ELF-1 (cell line): ENCODE data around the gene SMTNL1.
"Not testable (repeated sequence)": the region's sequence is repeated elsewhere in the genome, so short reads cannot be mapped to it uniquely, and the experiment has no call there.

ENCODE experiments used
- DNase-seq: peaks from one replicate; pipeline ENCODE4 v3.0.0-alpha.2; 2016; ENCODE audit warnings: low read depth, low spot score

SMTNL1 gene

DNA sequence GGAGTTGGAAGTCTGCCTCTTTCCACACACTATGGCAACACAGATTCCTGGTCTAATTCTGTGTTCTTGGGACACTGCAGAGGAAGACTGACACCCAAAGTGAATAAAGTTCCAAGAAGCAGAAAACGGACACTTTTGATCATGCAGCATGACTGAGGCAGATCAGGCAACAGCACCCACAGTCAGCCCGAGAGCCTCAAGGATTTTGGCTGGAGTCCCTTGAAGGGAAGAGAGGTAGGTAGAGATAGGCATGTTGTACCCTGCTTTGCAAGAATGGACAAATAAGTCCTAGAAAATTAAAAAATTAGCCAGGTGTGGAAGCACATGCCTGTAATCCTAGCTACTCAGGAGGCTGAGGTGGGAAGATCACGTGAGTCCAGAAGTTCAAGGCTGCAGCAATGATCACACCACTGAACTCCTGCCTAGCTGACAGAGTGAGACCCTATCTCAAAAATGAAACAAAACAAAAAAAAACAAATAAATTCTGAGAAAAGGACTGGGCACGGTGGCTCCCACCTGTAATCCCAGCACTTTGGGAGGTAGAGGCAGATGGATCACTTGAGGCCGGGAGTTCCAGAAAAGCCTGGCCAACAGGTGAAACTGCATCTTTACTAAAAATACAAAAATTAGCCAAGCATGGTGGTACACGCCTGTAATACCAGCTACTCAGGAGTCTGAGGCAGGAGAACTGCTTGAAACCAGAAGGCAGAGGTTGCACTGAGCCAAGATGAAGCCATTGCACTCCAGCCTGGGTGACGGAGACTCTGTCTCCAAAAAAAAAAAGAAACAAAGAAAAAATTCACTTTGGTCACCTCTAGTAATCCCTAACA lies 28.8 kb upstream of the SMTNL1 start:
- no peak for DNase-seq

DNA sequence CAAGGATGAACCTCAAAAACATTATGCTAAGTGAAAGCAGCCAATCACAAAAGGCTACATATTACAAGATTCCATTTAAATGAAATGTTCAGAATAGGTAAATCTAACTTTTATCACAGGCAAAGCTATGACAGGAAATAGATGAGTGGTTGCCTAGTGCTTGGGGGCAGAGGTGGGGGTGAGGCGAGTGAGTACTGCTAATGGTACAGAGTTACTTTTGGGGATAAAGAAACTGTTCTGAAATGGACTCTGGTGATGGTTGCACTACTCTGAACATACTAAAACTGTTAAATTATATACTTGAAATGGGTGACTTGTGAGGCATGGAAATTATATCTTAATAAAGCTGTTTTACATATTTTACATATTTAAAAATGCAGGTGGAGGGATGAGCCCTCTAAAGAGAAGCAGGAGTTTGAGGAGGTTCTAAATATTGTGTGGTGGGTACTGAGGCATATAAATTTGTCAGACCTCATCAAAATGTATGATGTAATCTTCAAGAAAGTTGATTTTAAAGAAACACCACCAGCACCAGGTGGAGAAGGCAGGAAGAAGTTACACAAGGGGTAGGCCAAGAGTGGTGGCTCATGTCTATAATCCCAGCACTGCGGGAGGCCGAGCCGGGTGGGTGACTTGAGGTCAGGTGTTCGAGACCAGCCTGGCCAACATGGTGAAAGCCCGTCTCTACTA lies 25.5 kb upstream of the SMTNL1 start:
- no peak for DNase-seq

DNA sequence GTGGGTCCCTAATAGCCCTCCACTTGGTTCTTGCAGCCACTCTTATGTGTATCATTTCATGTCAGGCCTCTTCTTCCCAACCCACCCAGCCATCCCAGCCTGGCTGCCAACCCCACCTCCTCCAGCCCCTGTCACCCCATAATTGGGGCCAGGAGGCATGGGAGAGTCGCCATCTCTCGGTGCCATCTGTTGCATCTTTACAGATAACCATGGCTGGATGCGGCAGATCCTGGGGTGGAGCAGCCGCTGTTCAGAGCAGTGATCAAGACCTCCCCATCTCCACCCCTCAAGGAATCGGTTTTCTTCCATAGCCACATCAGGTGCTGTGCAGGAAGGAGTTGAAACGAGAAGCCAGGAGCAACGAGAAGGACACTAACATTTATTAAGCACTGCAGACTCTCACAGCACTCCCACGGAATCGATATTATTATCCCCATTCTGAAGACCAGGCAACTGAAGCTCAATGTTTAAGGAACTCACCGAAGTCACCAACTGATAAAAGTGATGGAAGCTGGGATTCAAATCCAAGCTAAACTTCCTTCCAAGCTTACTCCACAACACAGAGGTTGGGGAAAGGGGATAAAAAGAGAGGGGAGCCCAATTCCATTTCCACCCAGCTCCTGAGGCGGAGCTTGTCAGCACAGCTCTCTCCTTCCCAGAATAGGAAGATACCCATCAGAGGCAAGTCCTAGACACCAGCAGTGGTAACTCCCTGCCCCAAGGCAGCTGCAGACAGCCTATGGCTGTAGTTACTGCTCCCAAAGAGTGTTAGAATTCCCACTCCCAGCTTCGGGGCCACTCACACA lies 24.5 kb upstream of the SMTNL1 start:
- no peak for DNase-seq

DNA sequence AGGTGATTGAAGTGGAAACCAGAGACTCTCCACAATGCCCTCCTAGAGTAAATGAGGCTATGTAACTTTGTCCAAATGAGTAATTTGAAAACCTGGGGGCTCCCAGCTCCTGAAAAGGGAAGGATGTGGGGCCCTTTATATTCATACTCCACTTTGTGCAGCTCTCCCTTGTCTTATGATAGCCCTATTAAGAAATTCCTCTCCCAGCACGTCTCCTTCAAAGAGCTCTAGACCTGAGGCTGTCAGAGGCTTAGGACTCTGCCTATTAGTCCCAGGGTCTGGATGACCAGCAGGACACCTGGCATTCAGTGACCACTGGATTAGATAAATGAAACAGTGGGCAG lies 24.0 kb upstream of the SMTNL1 start:
- no peak for DNase-seq

DNA sequence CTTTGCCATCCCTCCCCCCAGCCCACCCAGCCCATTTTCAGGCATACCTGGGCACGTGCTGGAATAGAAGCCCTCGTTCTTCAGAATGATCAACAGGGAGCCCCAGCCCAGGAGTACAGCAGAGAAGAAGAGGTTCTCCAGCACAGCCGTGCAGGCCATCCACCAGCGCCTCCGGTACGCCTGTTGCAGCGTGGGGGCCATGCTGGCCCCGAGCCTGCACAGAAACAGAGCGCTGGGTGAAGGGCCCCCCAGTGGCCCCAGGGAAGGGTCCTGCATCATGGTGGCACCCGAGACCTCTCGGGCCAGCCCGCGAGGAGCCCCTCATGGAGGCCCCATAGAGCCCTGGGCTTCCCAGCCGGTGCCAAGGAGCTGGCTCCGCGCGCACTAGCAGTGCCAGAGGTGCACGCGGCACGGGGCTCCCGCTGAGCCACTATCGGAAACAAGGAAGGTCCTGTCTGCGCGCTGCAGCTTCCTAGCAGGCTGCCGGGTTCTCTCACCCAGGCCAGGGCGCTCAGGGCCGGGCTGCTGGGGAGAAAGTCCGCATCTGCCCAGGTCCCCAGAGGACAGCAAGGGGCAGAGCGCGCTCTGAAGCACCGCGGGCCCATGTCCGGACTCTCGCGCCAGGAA lies 23.4 kb upstream of the SMTNL1 start:
- DNase-seq, result peak; percentile 47

DNA sequence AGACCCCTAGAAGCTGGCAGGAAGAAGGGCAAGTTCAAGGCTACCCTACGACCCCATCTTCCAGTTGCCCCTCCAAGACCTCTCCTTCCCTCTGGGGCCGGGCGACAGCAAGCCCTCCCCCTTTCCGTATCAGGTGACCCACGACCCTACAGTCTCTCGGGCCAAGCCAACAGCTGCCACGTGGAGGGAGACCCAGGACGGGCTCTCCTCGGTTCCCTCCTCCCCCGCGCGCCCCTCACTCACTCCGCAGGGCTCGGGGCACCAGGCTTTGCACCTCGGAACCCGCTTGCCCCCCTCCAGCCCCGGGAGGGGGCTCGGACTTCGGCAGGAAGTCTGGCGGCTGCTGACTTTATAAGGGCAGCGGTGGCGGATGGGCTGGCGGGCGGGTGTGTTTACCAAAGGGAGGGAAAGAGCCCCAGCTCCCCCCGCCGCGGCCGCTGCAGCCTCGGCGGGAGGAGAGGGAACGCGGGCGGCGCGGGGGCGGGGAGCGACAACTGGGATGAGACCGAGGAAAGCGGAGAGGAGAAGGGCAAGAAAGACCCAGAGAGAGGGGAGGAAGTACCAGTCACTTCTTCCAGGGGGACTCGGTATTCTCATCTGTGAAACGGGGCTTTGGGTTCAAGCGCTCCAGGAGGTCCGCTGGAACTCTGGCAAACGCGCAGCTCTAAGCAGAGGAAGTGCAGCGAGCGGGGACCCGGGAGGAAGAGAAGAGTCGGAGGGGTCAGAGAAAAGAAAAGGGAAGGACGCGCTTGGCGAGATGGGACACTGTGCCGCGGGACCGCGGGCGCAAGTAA lies 22.7 kb upstream of the SMTNL1 start:
- DNase-seq, result peak; percentile 57

DNA sequence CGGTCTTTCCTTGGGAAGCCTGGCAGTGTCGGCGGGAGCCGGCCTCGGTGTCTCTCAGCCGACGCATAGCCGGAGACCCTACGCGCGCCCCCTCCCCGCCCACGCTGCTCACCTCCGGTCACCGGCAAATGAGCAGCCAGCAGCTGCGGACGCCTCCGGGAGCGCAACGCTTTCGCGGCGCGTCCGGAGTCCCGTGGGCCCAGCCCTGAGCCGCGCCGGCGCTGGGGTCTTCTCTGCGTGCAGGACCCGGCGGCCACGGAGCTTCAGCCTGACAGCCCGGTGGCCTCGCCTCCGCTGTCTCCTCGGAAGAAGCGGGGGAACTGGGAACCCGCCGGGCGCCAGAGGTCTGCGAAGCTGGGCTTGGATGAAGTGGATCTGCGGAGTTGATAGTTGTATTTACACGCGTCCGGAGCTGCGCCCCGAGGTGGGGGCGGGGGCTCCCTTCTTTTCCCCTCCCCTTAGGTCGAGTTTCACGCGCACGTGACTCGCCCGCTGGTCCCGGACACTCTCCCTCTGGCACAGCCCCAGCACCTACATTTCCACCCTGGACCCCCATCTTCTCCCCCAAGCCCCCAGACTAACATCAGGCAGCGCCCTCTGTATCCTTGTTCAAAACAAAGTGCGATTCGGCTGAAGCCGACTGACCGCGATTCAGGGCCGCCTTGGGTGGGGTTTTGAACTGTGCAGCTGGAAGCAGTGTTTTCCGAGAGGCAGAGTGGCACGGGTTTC lies 21.9 kb upstream of the SMTNL1 start, which contains the start of gene SLC43A1:
SLC43A1 (minus strand) TSS at position 371 of the 729 bp plus-strand sequence. CDS start 1,591 bp downstream, outside the sequence.
- DNase-seq, result no peak

DNA sequence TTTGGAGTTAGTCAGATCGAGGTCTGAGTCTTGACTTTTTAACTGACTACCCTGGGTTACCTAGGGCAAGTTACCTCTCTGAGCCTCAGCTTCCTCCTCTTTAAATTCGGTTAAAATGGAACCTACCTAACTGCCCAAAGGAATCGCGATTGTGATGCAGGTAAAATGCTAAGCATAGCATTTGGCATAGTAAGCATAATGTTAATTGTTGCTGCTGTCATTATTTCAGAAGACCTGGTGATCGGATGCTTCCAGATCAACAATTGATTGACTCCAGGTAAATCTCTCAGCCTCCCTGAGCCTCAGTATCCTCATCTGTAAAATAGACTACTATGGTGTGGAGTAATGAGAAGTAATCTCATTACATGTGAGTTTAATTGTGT lies 21.3 kb upstream of the SMTNL1 start:
- DNase-seq, result no peak

DNA sequence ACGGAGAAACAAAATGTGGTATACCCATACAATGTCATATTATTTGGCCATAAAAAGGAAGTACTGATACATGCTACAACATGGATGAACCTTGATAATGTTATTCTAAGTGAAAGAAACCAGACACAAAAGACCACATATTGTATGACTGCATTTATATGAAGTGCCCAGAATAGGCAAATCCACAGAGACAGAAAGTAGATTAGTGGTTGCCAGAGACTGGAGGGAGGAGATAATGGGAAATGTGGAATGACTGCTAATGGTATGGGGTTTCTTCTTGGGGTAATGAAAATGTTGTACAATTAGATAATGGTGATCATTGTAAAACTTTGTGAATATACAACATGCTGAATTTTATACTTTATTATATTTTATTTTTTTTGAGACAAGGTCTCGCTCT lies 16.3 kb upstream of the SMTNL1 start:
- no peak for DNase-seq

DNA sequence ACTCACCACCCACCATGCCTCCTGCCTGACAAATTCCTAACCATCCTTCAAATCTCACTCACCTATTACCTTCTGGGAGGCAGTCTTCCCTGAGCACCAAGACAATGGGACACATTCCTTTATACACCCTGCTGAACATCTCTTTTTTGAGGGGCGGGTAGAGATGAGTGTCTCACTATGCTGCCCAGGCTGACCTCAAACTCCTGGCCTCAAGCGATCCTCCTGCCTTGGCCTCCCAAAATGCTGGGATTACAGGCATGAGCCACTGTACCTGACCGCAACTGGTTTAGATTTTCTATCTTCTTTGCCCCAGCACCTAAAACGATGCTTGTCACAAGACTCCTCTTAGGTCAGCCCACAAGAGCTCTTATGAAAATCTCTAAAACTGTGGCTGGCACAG lies 14.0 kb upstream of the SMTNL1 start:
- DNase-seq, result no peak

DNA sequence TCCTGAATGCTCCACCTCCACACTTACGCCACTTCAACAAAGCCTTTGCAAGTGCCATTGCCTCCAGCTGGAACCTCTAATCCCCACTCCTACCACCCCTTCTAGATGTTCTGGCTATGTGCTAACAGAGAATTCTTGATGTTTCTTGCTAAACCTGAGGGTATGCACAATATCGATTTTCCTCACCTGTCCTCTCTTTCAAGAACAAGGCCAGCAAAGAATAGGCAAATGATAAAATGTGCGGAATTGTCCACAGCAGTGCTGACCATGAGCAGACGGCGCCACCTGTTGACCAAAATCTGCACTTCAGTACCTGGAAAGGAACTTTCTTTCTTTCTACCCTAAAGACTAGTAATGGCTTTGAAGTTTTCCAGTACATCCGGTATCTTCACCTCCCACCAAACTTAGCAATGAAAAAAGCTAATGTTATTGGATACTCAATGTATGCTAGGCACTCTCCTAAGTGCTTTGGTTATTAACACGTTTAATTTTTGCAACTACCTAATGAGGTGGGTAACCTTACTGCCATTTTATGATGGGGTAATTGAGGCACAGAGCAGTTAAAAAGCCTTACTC lies 10.3 kb upstream of the SMTNL1 start:
- peak; percentile 72 for DNase-seq

DNA sequence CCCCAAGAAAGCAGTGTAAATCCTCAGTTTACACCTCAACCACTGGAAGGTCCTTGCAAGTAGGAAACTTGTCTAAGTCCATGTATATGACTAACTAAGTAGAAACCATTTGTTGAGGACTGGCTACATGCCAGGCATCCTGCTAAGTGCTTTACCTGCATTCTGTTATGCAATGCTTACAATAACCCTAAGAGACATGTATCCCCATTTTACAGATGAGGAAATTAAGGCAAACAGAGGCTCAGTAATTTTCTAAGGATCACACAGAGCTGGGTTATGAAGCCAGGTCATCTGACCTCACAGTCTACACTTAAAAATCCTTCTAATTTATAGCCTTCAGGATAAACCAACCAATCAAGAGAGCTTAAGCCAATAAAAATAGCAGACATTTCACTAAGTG lies 8.4 kb upstream of the SMTNL1 start:
- DNase-seq, result no peak

DNA sequence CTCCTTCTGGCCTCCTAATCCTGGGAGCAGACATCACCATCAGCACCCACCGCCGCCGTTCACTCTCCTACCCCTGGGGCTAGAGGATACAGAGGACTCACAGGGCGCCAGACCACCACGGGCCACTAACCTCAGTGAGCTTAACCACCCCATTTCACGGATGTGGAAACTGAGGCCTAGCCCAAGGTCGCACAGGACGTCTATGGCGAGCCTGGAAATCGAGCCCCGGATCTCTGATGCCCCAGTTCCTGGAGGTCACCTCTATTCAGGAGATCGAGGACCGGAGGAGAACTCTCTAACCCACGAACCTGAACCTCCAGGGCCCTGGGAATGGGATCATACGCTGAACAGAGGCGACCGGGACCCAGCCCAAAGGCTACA lies 7.2 kb upstream of the SMTNL1 start:
- no peak for DNase-seq

DNA sequence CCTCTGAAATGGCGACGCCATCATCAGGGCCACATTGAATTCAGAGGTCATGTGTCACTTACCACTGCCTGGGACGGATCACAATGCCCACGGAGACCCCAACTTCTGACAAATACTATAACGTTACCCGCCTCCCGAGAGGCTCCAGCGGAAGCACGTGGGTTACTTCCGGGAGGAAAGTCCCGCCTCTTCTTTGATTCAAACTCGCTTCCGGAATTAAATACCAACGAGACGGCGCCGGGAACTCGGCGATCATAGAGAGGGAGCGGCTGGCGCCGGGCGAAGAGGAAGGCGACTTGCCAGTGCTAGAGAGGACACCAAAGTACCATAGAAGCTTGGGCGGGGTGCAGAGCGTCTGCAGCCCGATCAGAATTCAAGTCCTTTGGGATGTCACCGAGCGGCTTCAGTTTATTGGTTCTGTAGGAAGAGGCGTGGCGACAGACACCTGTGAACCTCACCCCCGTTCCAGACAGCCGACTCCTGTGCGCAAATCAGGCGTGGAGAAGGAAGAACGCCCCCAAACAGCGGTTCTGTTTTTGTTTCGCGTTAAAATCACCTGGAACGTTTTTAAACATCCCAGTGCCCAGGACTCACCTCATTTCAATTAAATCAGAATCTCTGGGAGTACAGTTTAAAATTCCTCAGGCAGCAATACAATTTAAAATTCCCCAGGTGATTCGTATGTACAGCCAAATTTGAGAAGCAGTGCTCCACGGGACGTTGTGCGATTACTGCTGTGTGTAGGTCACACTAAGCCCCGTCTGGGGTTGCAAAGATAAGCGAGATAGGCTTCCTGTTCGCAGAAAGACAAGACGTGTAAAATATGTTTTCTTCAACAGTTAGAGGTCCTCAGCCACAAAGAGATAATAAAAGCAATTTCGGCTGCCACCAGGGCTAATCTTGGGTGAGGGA lies 6.5 kb upstream of the SMTNL1 start, which contains the start of gene TIMM10:
TIMM10 (minus strand) TSS at position 159 of the 912 bp plus-strand sequence. CDS start 565 bp downstream, outside the sequence.
- DNase-seq, result peak; percentile 99

DNA sequence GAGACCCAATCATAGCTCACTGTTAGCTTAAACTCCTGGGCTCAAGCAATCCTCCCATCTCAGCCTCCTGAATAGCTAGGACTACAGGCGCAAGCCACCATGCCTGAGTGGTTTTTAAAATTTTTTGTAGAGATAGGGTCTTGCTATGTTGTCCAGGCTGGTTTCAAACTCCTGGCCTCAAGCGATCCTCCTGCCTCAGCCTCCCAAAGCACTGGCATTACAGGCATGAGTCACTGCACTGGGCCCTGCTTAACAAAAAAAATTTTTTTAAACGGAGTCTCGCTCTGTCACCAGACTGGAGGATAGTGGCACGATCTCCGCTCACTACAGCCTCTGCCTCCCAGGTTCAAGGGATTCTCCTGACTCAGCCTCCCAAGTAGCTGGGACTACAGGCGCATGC lies 2.9 kb upstream of the SMTNL1 start:
- not testable (repeated sequence) for DNase-seq

DNA sequence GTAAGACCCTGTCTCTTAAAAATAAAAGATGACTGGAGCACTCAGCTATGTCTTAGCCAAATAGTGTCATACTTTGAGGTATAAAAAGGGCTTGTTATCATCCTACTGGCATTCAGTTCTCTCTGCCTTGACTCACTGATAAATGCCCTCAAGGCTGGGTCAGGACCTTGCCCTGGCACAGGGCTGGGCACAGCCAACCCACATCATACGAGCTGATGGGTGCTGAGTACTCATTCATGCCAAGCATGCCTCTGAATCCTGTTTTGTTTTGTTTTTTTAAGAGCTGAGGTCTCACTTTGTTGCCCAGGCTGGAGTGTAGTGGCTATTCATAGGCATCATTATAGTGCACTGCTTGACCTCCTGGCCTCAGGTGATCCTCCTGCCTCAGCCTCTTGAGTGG lies 1.9 kb downstream of the SMTNL1 start:
- no peak for DNase-seq

DNA sequence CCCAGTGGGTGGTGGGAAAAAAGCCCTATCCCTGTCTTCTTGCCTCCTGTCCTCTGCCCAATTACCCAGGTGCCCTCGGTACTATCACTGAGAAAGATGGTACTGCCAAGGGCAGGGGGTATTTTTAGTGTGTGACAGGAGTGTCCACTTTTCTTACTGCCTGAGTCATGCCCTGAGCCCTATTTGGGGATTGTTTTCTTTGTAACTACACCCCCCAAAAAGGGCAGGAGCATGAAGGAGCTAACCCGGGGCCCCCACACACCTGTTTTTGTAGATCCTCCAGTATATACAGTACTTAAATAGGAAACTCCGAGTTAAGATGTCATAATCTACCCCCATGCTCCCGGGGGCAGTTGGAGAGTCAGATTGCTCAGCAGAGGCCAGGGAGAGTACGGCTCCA lies 3.8 kb downstream of the SMTNL1 start:
- no peak for DNase-seq

DNA sequence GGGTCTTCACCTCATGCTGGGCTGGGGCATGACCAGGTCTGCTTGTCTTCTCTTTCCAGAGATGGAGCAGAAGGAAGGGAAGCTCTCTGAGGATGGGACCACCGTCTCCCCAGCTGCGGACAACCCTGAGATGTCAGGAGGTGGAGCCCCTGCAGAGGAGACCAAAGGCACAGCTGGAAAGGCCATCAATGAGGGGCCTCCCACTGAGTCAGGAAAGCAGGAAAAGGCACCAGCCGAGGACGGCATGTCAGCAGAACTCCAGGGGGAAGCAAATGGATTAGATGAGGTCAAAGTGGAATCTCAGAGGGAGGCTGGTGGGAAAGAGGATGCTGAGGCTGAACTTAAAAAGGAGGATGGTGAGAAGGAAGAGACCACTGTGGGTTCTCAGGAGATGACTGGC lies 5.2 kb downstream of the SMTNL1 start:
- DNase-seq, result no peak

DNA sequence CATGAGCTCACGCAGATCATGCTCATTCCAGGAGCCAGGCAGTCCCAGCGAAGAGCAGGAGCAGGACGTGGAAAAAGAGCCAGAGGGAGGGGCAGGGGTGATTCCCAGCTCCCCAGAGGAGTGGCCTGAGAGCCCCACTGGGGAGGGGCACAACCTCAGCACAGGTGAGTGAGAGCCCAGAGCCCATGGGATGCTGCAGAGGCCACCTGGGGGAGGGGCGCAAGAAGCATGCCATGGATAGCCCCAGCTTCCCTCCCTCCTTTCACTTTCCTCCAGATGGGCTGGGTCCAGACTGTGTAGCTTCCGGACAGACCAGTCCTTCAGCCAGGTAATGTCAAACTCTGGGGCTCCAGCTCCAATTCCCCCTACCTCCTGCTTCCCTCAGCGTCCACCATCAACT lies 6.2 kb downstream of the SMTNL1 start:
- peak; percentile 45 for DNase-seq
